ENCODE measurements around the gene ASXL1. TPM values are rescaled to one million over a fixed set of nuclear protein-coding genes. Genes with fewer than 3 reads are reported as not detected.

ASXL1 gene
- total RNA-seq: 15.0 and 18.1 TPM in 2 replicates

GRCh38 chr20:32357869-32358631 is at the start of gene ASXL1:
Gene ASXL1, plus strand, starts transcription at chr20:32358331. Its CDS starts 445 bp downstream, at chr20:32358776.

Other genes starting within 250 kb of the ASXL1 start
- 25.7 and 38.2 TPM in 2 replicates for gene TM9SF4, start 248.6 kb upstream of the ASXL1 start, total RNA-seq
- 8.3 and 10.6 TPM in 2 replicates for gene PLAGL2, start 150.6 kb upstream of the ASXL1 start, total RNA-seq
- 25.5 and 38.6 TPM in 2 replicates for gene POFUT1, start 150.5 kb upstream of the ASXL1 start, total RNA-seq
- gene KIF3B, start 80.7 kb upstream of the ASXL1 start, total RNA-seq: 11.1 and 14.2 TPM in 2 replicates
- gene NOL4L, start 227.0 kb downstream of the ASXL1 start, total RNA-seq: 9.3 and 16.4 TPM in 2 replicates